ENCODE data around the gene EXD2. TPM values are rescaled to one million over a fixed set of nuclear protein-coding genes. Genes with fewer than 3 reads are reported as not detected.

EXD2 gene
- total and polyA plus RNA-seq, 2 of the 13 experiments (the other 11 are each of a cell fraction or from before 2014, with no cell fraction given), result 9.5 to 15.1 TPM

DNA sequence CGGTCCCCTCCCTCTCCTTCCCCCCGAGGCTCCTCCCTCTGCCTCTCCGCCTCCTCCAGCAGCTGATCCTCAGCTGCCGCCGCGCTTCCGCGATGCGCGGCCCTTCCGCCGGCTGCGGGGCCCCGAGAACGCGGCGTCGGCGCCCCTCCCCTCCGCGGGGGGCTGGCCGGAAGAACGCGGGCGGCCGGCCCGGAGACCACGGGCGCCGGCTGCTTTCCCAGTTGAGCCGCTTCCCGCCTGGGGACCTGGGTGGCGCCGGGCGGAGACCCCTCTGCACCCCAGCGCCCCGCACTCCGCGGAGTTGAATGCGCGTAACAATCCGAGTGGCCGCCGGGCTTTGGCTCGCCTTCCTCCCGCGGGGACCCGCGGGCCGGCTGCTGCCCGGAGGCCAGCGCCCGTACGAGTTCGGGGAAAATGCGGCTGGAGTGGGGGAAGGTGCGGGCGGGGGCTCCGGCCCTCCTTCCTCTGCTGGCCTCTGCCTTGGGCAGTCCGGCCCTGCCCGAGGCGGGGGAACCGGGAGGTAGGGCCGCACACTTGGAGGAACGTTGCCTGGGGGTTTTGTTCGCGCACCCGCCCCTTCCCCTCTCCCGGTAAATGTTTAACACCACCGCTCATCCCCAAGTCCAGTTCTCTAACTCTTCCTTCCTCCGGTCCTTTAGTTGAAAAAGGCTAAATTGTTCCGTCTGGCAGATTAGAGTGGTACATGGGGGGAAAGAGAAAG is 38.0 kb upstream of the EXD2 start (continued):
- TF ChIP-seq TARDBP (CRISPR knock-in tag; IDR thresholded peaks at IDR 0.05), result no peak
- no peak for TF ChIP-seq ZNF530 (CRISPR knock-in tag; IDR thresholded peaks at IDR 0.05; ENCODE audit: low read depth)
- TF ChIP-seq ZNF747 (CRISPR knock-in tag; IDR thresholded peaks at IDR 0.05; ENCODE audit: borderline replicate concordance), result peak; percentile 25; the same call in 1 of the 2 replicates
- TF ChIP-seq SP1 (IDR thresholded peaks at IDR 0.05), result no peak
- 0 out of 2 replicates have a peak, but pooled peaks have one; percentile 40 for TF ChIP-seq SP1 (CRISPR knock-in tag; IDR thresholded peaks at IDR 0.05)
- TF ChIP-seq, protein P1, sequence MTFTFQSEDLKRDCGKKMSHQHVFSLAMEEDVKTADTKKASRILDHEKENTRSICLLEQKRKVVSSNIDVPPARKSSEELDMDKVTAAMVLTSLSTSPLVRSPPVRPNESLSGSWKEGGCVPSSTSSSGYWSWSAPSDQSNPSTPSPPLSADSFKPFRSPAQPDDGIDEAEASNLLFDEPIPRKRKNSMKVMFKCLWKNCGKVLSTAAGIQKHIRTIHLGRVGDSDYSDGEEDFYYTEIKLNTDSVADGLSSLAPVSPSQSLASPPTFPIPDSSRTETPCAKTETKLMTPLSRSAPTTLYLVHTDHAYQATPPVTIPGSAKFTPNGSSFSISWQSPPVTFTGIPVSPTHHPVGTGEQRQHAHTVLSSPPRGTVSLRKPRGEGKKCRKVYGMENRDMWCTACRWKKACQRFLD (CRISPR knock-in tag; IDR thresholded peaks at IDR 0.05; ENCODE audit: borderline replicate concordance), result no peak
- TF ChIP-seq DNMT1 (CRISPR knock-in tag; IDR thresholded peaks at IDR 0.05), result no peak
- no peak for TF ChIP-seq PPARG (CRISPR knock-in tag; conservative IDR thresholded peaks at IDR 0.05)
- no peak for TF ChIP-seq ZFP36L2 (CRISPR knock-in tag; IDR thresholded peaks at IDR 0.05)
- TF ChIP-seq, protein P2, sequence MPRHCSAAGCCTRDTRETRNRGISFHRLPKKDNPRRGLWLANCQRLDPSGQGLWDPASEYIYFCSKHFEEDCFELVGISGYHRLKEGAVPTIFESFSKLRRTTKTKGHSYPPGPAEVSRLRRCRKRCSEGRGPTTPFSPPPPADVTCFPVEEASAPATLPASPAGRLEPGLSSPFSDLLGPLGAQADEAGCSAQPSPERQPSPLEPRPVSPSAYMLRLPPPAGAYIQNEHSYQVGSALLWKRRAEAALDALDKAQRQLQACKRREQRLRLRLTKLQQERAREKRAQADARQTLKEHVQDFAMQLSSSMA (CRISPR knock-in tag; IDR thresholded peaks at IDR 0.05), result no peak
- TF ChIP-seq KLF9 (CRISPR knock-in tag; IDR thresholded peaks at IDR 0.05; ENCODE audit: low read depth), result no peak
- no peak for TF ChIP-seq REXO4 (CRISPR knock-in tag; IDR thresholded peaks at IDR 0.05; ENCODE audit: borderline replicate concordance)
- no peak for TF ChIP-seq MTF1 (CRISPR knock-in tag; IDR thresholded peaks at IDR 0.05)
- TF ChIP-seq, protein P3, sequence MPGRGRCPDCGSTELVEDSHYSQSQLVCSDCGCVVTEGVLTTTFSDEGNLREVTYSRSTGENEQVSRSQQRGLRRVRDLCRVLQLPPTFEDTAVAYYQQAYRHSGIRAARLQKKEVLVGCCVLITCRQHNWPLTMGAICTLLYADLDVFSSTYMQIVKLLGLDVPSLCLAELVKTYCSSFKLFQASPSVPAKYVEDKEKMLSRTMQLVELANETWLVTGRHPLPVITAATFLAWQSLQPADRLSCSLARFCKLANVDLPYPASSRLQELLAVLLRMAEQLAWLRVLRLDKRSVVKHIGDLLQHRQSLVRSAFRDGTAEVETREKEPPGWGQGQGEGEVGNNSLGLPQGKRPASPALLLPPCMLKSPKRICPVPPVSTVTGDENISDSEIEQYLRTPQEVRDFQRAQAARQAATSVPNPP (CRISPR knock-in tag; IDR thresholded peaks at IDR 0.05), result no peak
- no peak for TF ChIP-seq ZNF879 (CRISPR knock-in tag; IDR thresholded peaks at IDR 0.05)
- TF ChIP-seq MBD4 (IDR thresholded peaks at IDR 0.05; ENCODE audit: borderline replicate concordance, low read length), result no peak
- TF ChIP-seq TRIM24 (CRISPR knock-in tag; IDR thresholded peaks at IDR 0.05), result no peak
- TF ChIP-seq SRSF4 (IDR thresholded peaks at IDR 0.05; ENCODE audit: low read depth, low read length, poor library complexity, severe bottlenecking), result no peak
- no peak for TF ChIP-seq HIVEP1 (CRISPR knock-in tag; IDR thresholded peaks at IDR 0.05)
- peak; percentile 37; the same call in 1 of the 2 replicates for TF ChIP-seq MTA1 (CRISPR knock-in tag; IDR thresholded peaks at IDR 0.05; ENCODE audit: borderline replicate concordance)
- no peak for TF ChIP-seq ZNF773 (CRISPR knock-in tag; IDR thresholded peaks at IDR 0.05; ENCODE audit: borderline replicate concordance)
- TF ChIP-seq GABPB1 (CRISPR knock-in tag; IDR thresholded peaks at IDR 0.05), result peak; percentile 82
- TF ChIP-seq, protein P4, sequence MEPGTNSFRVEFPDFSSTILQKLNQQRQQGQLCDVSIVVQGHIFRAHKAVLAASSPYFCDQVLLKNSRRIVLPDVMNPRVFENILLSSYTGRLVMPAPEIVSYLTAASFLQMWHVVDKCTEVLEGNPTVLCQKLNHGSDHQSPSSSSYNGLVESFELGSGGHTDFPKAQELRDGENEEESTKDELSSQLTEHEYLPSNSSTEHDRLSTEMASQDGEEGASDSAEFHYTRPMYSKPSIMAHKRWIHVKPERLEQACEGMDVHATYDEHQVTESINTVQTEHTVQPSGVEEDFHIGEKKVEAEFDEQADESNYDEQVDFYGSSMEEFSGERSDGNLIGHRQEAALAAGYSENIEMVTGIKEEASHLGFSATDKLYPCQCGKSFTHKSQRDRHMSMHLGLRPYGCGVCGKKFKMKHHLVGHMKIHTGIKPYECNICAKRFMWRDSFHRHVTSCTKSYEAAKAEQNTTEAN (CRISPR knock-in tag; conservative IDR thresholded peaks at IDR 0.05), result no peak
- TF ChIP-seq NR1H2 (CRISPR knock-in tag; IDR thresholded peaks at IDR 0.05; ENCODE audit: borderline replicate concordance, low read depth), result no peak
- TF ChIP-seq, protein P5, sequence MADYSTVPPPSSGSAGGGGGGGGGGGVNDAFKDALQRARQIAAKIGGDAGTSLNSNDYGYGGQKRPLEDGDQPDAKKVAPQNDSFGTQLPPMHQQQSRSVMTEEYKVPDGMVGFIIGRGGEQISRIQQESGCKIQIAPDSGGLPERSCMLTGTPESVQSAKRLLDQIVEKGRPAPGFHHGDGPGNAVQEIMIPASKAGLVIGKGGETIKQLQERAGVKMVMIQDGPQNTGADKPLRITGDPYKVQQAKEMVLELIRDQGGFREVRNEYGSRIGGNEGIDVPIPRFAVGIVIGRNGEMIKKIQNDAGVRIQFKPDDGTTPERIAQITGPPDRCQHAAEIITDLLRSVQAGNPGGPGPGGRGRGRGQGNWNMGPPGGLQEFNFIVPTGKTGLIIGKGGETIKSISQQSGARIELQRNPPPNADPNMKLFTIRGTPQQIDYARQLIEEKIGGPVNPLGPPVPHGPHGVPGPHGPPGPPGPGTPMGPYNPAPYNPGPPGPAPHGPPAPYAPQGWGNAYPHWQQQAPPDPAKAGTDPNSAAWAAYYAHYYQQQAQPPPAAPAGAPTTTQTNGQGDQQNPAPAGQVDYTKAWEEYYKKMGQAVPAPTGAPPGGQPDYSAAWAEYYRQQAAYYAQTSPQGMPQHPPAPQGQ (CRISPR knock-in tag; IDR thresholded peaks at IDR 0.05; ENCODE audit: borderline replicate concordance), result no peak

Measured in HepG2 (cell line).